Measurements from ENCODE around the gene EDN3.

GRCh38 chr20:59334651-59335300 is 34.4 kb downstream of the EDN3 start:
- TF ChIP-seq CTCF (IDR thresholded peaks at IDR 0.05; ENCODE audit: poor library complexity) (no peak), EZH2 (IDR thresholded peaks at IDR 0.05; ENCODE audit: borderline replicate concordance) (no peak)
